HG03196 (cell line): ENCODE results near the gene PCNX1.
"Not testable (repeated sequence)": the region's sequence is repeated elsewhere in the genome, so short reads cannot be mapped to it uniquely, and the experiment has no call there.

Experiments used
- ATAC-seq: cut with Tn5 transposase; IDR thresholded peaks from one replicate; pipeline ENCODE4 v1.9.1; 2021; ENCODE audit not compliant: unreplicated experiment

Gene PCNX1

DNA sequence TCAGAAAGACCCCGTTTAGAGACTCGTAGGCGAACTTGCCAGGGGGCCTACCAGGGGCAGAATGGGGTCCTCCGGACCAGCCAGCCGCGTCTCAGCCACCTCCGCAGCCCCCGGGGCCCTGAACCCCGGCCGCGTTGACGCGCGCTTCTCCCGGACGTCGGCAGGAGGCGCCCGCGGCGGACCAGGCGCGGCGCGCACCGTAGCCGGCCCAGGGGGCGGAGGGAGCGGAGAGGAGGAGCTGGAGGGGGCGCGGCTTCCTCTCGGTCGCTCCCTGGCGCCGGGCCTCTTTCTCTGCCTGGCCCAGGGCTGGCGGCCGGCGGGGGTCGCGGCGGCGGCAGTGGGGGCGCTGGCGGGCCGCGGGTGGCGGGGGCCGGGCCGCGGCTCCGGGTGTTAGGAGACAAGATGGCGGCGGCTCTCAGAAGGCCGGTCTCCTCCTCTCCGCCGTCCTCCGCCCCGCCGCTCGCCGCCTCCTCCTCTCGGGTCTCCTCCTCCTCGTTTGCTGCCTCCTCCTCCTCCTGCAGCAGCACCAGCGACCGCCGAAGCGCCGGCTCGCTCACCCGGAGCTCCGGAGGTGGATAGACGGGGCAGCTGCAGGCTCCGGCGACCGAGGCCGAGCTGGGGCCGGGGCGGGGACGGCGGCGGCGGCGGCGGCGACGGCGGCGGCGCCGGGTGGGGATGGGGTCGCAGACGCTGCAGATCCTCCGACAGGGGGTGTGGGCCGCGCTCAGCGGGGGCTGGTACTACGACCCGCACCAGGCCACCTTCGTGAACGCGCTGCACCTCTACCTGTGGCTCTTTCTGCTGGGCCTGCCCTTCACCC is at the start of gene PCNX1:
Gene PCNX1, plus strand, starts transcription at position 284 of the 820 bp plus-strand sequence. Its CDS starts 392 bp downstream, at position 676.
- peak; percentile 74 for ATAC-seq

DNA sequence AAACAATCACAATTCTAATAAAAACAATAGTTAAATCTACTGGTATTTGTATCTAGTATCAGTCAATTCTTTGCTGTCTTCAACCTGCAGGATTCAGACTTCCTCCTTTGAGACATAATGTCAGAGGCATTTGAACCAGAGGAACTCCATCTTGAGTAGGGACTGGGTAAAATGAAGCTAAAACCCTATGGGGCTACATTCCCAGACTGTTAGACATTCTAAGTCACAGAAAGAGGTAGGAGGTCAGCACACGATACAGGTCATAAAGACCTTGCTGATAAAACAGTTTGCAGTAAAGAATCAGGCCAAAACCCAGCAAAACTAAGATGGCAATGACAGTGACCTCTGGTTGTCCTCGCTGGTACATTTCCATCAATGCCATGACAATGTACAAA is 49.8 kb upstream of the PCNX1 start:
- ATAC-seq, result no peak

DNA sequence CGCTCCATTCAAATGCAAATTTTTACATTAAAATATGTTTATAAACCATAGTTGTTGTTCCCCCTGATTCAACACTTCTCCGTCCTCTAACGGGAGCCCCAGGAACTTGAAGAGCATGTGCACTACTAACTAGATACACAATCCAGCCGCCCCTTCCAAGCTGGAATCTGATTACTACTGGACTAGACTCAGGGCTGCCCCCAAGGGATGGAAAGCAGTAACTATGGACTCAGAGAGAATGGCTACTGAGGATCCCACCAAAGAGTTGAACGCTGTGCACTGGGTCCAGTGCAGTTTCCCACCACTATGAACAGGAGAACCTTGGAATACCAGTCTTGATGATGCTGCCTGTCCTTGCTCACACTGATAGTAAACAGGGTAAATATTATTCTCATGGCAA is 48.6 kb upstream of the PCNX1 start:
- no peak for ATAC-seq

DNA sequence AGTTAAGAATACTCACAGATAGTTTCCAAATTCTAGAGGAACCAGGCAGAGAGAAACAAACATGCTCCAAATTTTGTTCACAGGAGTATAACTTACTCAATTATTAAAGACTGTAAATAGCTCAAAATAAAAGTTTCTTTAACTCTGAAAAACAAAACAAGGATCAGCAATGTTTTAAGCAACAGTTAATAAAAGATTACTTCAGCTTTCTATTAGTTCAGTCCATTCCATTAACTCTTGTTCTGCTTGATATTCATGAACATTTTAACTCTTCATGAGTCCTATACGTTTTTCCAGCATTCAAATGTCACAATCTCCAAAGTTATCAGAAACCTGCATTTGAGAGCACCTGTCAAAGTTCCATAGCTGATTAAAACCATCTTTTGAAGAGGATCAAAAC is 40.3 kb upstream of the PCNX1 start:
- not testable (repeated sequence) for ATAC-seq

DNA sequence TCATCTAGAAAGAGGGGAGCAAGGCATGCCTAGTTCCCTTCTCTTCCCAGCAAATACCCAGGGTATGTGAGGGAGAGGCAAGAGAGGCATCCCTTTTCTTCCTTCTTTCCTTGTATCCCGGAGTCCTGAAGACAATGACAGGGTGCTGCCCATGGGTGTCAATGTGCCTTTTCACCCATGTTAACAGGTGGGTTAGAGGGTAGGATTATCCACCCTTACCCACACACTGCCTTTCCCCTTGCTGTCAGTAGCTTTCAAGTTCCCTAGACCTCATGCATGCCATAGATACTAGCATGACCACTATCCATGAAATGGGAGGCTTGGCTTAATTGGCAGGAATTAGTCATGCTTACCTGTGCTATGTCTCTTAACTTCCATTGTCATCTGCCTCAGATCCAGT is 36.3 kb upstream of the PCNX1 start:
- no peak for ATAC-seq

DNA sequence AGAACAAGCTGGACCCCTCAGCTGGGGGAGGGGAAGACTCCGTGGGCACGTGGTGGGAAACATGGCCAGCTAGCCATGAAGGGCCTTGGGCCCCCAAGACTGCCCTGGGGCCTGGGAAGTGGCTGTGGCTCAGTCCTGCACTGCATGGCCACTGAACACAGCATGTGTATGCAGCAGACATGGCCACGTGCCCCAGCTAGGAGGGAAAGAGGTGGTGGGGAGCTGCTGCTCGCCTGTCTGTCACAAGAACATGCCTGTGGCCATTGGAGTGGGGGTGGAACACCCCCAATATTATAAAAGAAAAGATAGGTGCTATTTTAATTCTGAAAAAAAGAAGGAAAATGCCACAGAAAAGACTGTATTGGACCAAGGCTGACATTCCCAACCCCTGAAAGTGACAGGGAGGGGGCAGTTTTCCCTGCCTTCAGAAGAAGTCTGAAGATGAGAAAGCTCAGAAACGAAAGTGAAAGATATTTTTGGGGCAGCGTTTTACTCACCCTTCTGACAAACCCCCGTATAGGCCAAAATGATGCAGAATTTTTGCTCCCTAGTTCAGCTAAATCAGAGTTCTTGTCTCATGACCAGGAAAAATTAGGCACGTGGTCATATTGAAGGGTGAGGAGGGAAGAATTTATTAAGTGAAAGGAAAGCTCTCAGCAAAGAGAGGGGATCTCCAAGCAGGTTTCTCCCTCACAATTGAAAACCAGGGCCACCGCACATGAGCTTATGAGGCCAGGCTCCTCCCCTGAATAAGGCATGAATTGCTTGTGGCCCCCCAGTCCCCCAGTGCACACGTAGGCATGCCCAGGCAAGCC is 35.2 kb upstream of the PCNX1 start:
- ATAC-seq, result no peak

DNA sequence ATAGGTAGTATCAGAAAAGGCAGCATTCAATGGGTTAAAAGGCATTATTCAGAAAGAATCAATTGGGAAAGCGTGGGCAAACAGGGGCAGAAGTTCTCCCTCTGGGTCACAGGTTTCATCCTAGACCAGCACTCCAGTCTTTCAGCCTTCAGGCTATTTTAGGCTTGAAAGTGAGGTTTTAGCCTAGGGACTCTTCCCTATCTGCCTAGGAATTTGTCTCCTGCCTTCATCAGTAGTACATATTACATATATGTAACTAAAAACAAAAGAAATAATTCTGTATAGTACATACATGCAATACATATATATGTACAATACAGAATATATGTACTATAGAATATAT is 34.6 kb upstream of the PCNX1 start:
- no peak for ATAC-seq

DNA sequence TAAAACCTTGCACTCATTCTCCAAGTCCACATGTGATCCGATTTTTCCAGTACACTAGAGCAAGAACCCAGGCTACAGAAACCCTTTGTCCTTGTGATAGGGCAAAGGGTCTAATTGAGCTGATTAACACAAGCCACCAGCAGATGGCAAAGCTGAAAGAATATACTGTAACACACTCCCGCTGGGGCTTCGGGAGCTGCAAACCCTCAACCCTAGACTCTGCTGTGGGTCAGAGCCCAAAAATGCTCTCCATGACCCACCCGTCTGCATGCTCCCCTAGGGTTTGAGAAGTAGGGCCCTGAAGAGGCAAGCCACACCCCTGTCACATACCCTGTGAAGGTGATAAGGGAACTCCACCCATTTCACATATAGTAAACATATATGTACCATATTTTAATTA is 33.6 kb upstream of the PCNX1 start:
- ATAC-seq, result no peak

DNA sequence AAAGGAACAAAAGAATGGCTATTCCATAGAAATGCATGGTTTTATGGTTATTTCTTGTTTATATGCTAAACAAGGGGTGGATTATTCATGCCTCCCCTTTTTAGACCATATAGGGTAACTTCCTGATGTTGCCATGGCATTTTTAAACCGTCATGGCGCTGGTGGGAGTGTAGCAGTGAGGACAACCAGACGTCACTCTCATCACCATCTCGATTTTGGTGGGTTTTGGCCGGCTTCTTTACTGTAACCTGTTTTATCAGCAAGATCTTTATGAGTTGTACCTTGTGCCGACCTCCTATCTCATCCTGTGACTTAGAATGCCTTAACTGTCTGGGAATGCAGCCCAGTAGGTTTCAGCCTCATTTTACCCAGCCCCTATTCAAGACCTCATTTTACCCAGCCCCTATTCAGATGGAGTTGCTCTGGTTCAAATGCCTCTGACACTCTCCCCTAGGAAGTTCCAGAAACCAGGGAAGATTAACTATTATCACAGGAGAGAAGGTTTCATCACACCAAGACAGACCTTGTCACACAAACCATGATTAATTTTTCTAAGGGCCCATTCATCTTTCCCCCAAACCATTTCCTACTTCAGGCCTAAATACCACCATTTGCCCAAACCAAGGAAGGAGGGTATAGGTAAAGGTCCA is 31.3 kb upstream of the PCNX1 start:
- ATAC-seq, result not testable (repeated sequence)

DNA sequence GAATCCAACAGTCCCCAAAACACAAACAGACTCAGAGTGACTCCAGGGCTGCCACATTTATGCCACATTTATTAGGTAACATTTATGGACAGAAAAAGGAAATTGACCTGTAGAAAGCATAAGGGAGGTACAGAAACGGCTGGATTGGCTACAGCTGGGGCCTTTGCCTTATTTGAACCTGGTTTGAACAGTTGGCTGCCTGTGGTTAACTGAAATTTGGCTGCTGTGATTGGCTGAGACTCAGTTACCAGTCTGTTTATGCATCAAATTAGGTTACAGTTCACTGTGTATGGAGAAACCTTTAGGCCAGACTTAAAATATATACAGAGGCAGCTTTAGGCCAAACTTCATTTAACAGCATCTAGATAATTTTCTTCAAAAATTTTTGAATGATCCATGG is 27.8 kb upstream of the PCNX1 start:
- ATAC-seq, result no peak

DNA sequence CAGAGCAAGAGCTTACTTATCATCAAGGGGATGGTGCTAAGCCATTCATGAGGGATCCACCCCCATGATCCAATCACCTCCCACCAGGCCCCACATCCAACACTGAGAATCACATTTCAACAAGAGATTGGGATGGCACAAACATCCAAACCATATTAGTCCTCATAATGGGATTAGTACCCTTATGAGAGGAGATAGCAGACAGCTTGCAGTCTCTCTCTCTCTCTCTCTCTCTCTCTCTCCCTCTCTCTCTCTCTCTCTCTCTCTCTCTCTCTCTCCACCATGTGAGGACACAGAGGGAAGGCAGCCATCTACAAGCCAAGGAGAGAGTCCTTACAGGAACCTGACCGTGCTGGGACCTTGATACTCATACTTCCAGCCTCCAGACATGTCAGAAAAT is 26.4 kb upstream of the PCNX1 start:
- not testable (repeated sequence) for ATAC-seq

DNA sequence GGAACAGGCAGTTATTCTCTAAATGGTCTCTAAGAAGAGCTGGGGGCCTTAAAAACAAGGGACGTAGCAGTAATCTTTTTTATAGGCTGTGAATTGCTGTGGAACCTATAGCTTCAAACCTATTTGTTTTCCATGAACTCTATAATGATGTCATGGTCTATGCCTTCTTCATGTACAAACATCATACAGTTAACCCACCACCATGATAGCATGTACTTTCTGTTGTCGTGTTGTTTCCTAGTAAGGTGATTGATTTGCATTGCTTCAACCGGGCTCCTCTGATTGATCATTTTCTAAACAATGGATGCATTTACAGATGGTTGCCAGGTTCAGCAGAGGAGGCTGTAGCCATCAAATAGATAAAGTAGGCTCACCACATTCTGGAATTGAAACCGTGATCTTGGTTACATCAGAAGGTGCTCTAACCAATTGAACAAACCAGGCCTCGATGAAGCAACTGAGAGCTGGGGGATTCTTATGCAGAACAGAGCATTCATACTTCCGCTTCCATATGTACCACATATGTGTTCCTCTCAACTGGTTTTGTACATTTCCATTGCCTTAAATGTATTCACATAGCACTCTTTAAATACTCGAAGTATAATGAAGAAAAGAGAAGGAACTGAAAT is 25.6 kb upstream of the PCNX1 start:
- no peak for ATAC-seq

DNA sequence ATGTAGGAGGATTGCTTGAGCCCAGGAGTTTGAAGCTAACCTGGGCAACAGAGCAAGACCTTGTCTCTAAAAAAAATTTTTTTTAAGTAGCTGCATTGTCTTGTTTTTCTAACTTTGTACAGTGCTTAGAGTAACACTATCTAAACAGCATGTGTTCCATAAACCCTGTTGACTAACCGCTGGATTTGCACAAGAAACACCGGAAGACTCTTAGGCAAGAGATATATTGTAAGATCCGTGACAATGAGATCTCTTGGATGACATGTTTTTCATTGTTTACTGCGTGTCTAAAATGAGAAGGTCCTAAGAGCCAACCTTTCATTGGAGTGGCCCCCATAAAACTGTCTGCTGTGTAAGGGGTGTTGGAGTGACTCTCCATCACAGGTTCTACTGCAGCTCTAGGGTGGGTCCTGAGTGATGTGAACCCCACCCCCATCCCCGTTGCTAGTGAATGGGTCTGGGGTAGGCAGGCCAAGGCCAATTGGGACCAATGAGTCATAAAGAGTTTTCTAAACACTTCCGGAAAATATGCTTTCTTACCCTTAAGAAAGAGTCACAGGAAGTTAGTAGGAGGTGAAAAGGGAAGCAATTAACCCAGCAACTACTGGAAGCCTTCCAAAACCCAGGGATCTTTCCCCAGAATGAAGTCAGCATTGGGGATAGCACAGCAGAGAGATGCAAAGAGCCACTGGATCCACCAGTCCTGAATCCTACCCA is 24.3 kb upstream of the PCNX1 start:
- no peak for ATAC-seq

DNA sequence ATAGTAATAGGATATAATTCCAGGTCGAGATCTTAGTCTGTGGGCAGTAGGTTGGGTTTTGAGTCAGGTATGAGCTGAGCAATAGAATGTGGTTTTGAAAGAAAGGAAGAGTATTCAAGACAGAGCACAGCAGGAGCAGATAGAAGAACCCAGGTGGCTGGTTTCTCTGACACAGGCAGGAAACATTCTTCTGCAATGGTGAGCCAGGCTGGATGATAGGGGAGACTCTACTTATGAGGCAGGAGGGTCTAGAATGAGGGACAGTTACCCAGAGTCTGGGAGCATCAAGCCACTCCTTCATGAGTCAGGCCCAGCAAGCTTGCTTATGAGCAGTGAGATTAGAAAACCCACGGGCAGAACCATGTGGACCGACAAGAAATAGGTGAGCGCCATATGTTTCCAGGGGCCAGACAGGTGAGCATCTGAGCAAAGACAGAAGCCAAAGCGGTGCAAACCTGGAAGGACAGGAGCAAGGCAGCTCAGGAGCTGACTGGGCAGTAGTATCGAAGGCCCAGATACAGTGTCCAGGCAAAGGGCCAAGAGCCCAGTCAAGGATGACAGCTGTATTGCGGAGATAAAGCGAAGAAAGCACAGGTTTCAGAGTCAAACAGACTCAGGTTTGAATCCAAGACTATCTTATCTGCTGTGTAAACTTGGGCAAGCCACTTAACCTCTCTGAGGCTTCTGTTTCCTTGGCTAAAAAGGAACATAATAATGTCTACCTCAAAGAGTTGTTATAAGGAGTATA is 22.5 kb upstream of the PCNX1 start:
- no peak for ATAC-seq

DNA sequence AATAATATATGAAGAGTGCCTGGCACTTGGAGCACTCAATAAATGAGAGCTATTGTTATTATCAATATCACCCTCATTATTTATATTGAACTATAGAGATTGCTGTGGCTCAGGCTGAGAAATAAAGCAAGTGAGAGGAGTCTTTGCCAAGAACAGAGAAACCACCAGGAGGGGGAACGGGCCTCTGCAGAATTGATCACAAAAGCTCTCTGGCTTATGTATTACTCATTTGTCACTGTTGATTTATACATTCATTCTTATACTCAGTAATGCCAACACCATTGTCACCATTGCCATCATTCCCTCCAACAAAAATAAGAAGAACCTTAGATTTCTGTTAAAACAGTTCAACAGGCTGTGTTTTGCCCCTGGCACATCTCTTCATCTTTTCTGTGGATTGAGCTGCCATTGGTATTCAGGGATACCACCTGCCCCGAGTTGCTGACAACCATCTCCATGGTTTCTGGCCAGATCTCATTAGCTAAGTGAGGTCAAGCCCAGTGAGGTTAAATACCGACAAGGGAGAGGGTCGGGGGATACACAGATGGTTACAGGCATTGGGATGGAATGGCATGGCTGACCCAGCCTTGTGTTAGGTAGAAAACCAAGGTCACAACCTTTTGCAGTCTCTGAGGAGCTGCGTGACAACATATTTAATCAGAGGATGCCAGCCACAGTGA is 21.8 kb upstream of the PCNX1 start:
- no peak for ATAC-seq

DNA sequence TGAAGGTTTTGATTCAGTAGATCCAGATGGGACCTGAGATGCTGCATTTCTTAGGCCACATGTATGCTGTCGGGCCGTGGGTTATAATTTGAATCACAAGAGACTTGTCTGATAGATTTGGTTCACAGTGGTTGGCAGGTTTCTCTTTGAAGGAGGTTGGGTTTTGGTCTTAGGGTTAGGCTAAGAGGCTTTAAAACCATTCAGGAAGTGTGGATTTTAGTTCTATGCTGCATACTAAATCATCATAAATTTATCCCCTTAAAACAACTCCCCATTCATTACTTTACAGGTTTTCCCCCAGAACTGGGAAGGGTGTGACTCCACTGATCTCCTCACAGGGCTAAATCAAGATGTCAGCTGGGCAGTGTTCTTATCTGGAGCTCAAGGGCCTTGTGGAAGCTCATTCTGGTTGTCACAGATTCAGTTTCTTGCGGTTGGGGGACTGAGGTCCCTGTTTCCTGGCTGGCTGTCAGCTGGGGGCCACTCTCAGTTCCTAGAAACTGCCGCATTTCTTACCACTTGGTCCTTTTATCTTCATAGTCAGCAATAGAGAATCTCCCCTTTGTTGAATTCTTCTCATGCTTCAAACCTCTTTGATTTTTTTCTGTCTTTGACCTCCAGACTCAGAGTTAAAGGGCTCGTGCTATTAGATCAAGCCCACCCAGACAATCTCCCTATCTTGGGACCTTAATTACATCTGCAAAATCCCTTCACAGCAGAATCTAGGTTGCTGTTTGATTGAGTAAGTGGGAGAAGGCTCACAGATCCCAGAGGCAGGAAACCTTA is 20.6 kb upstream of the PCNX1 start:
- ATAC-seq, result no peak

DNA sequence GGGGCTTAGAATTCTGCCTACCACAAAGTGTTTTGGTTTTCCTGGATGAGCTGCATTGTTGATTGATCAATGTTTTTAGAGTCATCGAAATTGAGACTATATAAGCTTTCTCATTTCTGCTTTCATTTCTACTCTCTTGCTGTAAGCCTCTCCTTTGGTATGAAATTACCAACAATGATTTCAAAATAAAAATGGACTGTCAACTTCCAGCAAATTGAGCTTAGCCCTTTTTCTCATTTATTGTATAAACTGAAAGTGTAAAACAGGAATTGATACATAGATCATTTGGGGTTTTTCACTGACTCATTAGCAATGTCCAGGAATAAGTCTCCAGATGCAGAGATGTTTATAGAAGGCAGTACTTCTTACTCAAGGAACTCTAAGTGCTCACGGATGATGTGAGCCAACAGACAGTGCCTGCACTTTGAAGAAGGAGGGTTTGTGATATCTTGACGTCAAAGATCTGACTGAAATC is 20.0 kb upstream of the PCNX1 start:
- peak; percentile 40 for ATAC-seq

DNA sequence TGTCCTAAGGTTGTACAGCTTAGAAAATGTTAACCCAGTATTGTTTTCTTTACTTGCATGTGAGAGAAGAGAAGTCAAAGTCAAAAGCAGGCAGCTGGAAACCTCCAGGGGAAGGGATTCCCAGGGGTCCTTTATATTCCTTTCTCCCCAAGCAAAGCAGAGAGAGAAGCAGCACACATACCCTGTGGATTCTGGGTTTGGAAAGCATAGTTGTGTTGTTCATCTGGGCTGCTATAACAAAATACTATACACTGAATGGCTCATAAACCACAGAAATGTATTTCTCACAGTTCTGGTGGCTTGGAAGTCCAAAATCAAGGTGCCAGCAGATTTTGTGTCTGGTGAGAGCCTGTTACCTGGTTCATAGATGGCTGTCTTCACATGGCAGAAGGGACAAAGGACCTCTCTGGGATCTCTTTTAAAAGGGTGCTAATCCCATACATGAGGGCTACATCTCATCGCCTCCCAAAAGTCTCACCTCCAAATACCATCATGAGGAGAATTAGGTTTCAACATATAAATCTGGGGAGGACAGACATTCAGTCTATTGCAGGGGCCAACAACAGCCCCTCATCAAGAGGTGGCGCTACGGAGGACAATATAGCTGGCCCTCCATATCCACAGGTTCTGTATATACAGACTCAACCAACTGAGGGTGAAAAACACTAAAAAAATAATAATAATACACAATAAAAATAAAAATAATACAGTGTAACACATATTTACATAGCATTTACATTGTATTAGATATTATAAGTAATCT is 19.3 kb upstream of the PCNX1 start:
- ATAC-seq, result no peak
